HG03354 (cell line): ENCODE results near the gene CS.
A peak's percentile ranks its signal among the peaks of the same experiment; 100 is the strongest.
"Not testable (repeated sequence)": the region's sequence is repeated elsewhere in the genome, so short reads cannot be mapped to it uniquely, and the experiment has no call there.

ENCODE experiments used
- ATAC-seq: cut with Tn5 transposase; IDR thresholded peaks from one replicate; pipeline ENCODE4 v1.9.1; 2021; ENCODE audit warnings: mild to moderate bottlenecking; ENCODE audit not compliant: unreplicated experiment, poor library complexity, severe bottlenecking

The CS gene

GRCh38 chr12:56324206-56324605 is 24.1 kb upstream of the CS start:
- no peak for ATAC-seq

- not testable (repeated sequence) for ATAC-seq
These were observed 21.5 kb upstream of the CS start for GRCh38 chr12:56321610-56322009.

GRCh38 chr12:56321027-56321426 is 20.9 kb upstream of the CS start:
- no peak for ATAC-seq

GRCh38 chr12:56317675-56318074 is 17.5 kb upstream of the CS start:
- ATAC-seq: no peak

GRCh38 chr12:56315622-56316473 is 15.7 kb upstream of the CS start, which contains the start of gene CNPY2:
CNPY2 (minus strand) TSS chr12:56315988; CDS start chr12:56315217, 771 bp downstream.
- peak; percentile 94 for ATAC-seq

GRCh38 chr12:56315249-56315621 is 15.1 kb upstream of the CS start:
- no peak for ATAC-seq

GRCh38 chr12:56311003-56311402 is 10.9 kb upstream of the CS start:
- ATAC-seq: no peak

GRCh38 chr12:56308714-56309113 is 8.6 kb upstream of the CS start:
- no peak for ATAC-seq

GRCh38 chr12:56307221-56307965 is 7.3 kb upstream of the CS start:
- no peak for ATAC-seq

- no peak for ATAC-seq
These were observed 4.9 kb upstream of the CS start for GRCh38 chr12:56304872-56305590.

GRCh38 chr12:56304276-56304675 is 4.1 kb upstream of the CS start:
- ATAC-seq: no peak

GRCh38 chr12:56300644-56301464 is 724 bp upstream of the CS start:
- no peak for ATAC-seq

- no peak for ATAC-seq
These were observed 750 bp downstream of the CS start for GRCh38 chr12:56299308-56299852.

- no peak for ATAC-seq
These were observed 1.3 kb downstream of the CS start for GRCh38 chr12:56298828-56299227.

GRCh38 chr12:56297400-56297799 is 2.7 kb downstream of the CS start:
- no peak for ATAC-seq

GRCh38 chr12:56296295-56296694 is 3.8 kb downstream of the CS start:
- no peak for ATAC-seq

GRCh38 chr12:56293795-56294194 is 6.3 kb downstream of the CS start:
- ATAC-seq: no peak

GRCh38 chr12:56288705-56289387 is 11.3 kb downstream of the CS start:
- no peak for ATAC-seq
